Neural progenitor cell (in vitro differentiated cells): ENCODE results near the gene LRRC7. TPM values are rescaled to one million over a fixed set of nuclear protein-coding genes. Genes with fewer than 3 reads are reported as not detected.

Source experiments
- DNase-seq: peaks from one replicate; pipeline ENCODE4 v3.0.0-alpha.2; 2016; ENCODE audit warnings: low spot score
- H2AFZ ChIP-seq: fragments of 200-600 bp; sonication (generic); replicated peaks from 2 replicates; pipeline ENCODE4 v1.6.1; 2016; ENCODE audit warnings: antibody characterized with exemption
- H3F3A ChIP-seq: fragments of 200-600 bp; sonication (generic); 2 replicates; pipeline ENCODE4 v1.6.1; 2016; ENCODE audit warnings: antibody characterized with exemption, low read depth
- H3K27ac ChIP-seq: fragments of 200-600 bp; sonication (generic); 2 replicates; pipeline ENCODE4 v1.5.1; 2016; ENCODE audit warnings: mild to moderate bottlenecking
- H3K27me3 ChIP-seq: fragments of 200-600 bp; sonication (generic); 2 replicates; pipeline ENCODE4 v1.6.1; 2016; ENCODE audit warnings: mild to moderate bottlenecking, moderate library complexity
- H3K36me3 ChIP-seq: fragments of 200-600 bp; sonication (generic); 2 replicates; pipeline ENCODE4 v1.5.1; 2016
- H3K4me1 ChIP-seq: fragments of 200-600 bp; sonication (generic); 2 replicates; pipeline ENCODE4 v1.6.1; 2016; ENCODE audit warnings: mixed run types
- H3K4me2 ChIP-seq: fragments of 200-600 bp; sonication (generic); 2 replicates; pipeline ENCODE4 v1.6.1; 2016
- H3K4me3 ChIP-seq: fragments of 200-600 bp; sonication (generic); 2 replicates; pipeline ENCODE4 v1.5.1; 2016
- H3K79me2 ChIP-seq: fragments of 200-600 bp; sonication (generic); 2 replicates; pipeline ENCODE4 v1.6.1; 2016; ENCODE audit warnings: low read depth
- H3K9ac ChIP-seq: fragments of 200-600 bp; sonication (generic); 2 replicates; pipeline ENCODE4 v1.6.1; 2016
- H3K9me3 ChIP-seq: fragments of 200-600 bp; sonication (generic); 2 replicates; pipeline ENCODE4 v1.5.1; 2016; ENCODE audit warnings: low read depth
- H4K20me1 ChIP-seq: fragments of 200-600 bp; sonication (generic); 2 replicates; pipeline ENCODE4 v1.6.1; 2016; ENCODE audit warnings: low read depth
- H3K27ac Mint-ChIP-seq: 3 replicates; pipeline ENCODE4 v1.8.0; 2021; ENCODE audit warnings: mixed read lengths
- H3K27me3 Mint-ChIP-seq: 2 replicates; pipeline ENCODE4 v1.8.0; 2022; ENCODE audit warnings: low read depth, mild to moderate bottlenecking, inconsistent platforms, moderate library complexity, mixed read lengths; ENCODE audit not compliant: insufficient read depth
- H3K36me3 Mint-ChIP-seq: 3 replicates; pipeline ENCODE4 v1.8.0; 2021; ENCODE audit warnings: mixed read lengths
- H3K4me1 Mint-ChIP-seq: 3 replicates; pipeline ENCODE4 v1.8.0; 2021; ENCODE audit warnings: mixed read lengths
- H3K4me3 Mint-ChIP-seq: 3 replicates; pipeline ENCODE4 v1.8.0; 2021; ENCODE audit warnings: mild to moderate bottlenecking, moderate library complexity, mixed read lengths
- H3K9me3 Mint-ChIP-seq: 3 replicates; pipeline ENCODE4 v1.8.0; 2020; ENCODE audit warnings: mixed read lengths
- CTCF ChIP-seq: fragments of 200-600 bp; sonication (generic); IDR thresholded peaks from 2 replicates; pipeline ENCODE4 v1.5.1; 2017; ENCODE audit warnings: antibody characterized with exemption, mild to moderate bottlenecking
- EZH2 ChIP-seq: fragments of 200-600 bp; sonication (generic); IDR thresholded peaks from 2 replicates; pipeline ENCODE4 v1.6.1; 2017; ENCODE audit warnings: antibody characterized with exemption, mild to moderate bottlenecking, moderate library complexity
- EZH2phosphoT487 ChIP-seq: fragments of 200-600 bp; sonication (generic); IDR thresholded peaks from 2 replicates; pipeline ENCODE4 v1.6.1; 2017; ENCODE audit warnings: antibody characterized with exemption
- total RNA-seq: library from RNA; depleted of rRNA; stranded (reverse); fragments of >200 nt; gene quantifications from 2 replicates; pipeline ENCODE4 v1.2.3, GENCODE V29; 2015; ENCODE audit warnings: low replicate concordance

LRRC7 gene
- total RNA-seq, 1 donor from 2014 or later = not detected

- H4K20me1 ChIP-seq = no peaks in the 10 kb centered on the region
- H3K4me2 ChIP-seq = no peak overlapping the region
- Mint-ChIP-seq H3K4me1 (peaks cover 8% of the 10 kb centered on the region), H3K4me3 (no peak overlapping the region), H3K27ac (no peak overlapping the region), H3K36me3 (no peaks in the 10 kb centered on the region), H3K27me3 (no peaks in the 10 kb centered on the region), H3K9me3 (no peaks in the 10 kb centered on the region)
- DNase-seq = no peak
- H2AFZ ChIP-seq = no peak overlapping the region
- no peaks in the 10 kb centered on the region for H3K9me3 ChIP-seq
- H3K27ac ChIP-seq = no peak overlapping the region
- no peaks in the 10 kb centered on the region for H3K4me1 ChIP-seq
- no peaks in the 10 kb centered on the region for H3F3A ChIP-seq
- H3K4me3 ChIP-seq = no peak overlapping the region
- H3K36me3 ChIP-seq = no peaks in the 10 kb centered on the region
- H3K79me2 ChIP-seq = no peaks in the 10 kb centered on the region
- H3K27me3 ChIP-seq = no peaks in the 10 kb centered on the region
- no peak overlapping the region for H3K9ac ChIP-seq
- TF ChIP-seq CTCF (no peak), EZH2 (no peak), EZH2phosphoT487 (no peak)
These were observed 440.9 kb downstream of the LRRC7 start for GRCh38 chr1:70008660-70009059.

- H3K27me3 ChIP-seq = no peaks in the 10 kb centered on the region
- no peak for DNase-seq
- no peak overlapping the region for H2AFZ ChIP-seq
- no peaks in the 10 kb centered on the region for H3K4me1 Mint-ChIP-seq
- H3K27me3 Mint-ChIP-seq = peaks cover 2% of the 10 kb centered on the region
- no peaks in the 10 kb centered on the region for H4K20me1 ChIP-seq
- H3F3A ChIP-seq = no peaks in the 10 kb centered on the region
- no peaks in the 10 kb centered on the region for H3K36me3 ChIP-seq
- H3K4me2 ChIP-seq = no peak overlapping the region
- H3K4me3 Mint-ChIP-seq = no peak overlapping the region
- H3K36me3 Mint-ChIP-seq = no peaks in the 10 kb centered on the region
- no peak overlapping the region for H3K9ac ChIP-seq
- H3K4me1 ChIP-seq = no peaks in the 10 kb centered on the region
- H3K27ac ChIP-seq = no peak overlapping the region
- no peaks in the 10 kb centered on the region for H3K9me3 Mint-ChIP-seq
- no peaks in the 10 kb centered on the region for H3K79me2 ChIP-seq
- H3K27ac Mint-ChIP-seq = no peak overlapping the region
- TF ChIP-seq EZH2 (no peak), CTCF (no peak), EZH2phosphoT487 (no peak)
- H3K9me3 ChIP-seq = no peaks in the 10 kb centered on the region
- no peak overlapping the region for H3K4me3 ChIP-seq
These were observed 450.0 kb downstream of the LRRC7 start for GRCh38 chr1:70017770-70018169.

- H3K4me3 Mint-ChIP-seq = no peak overlapping the region
- Histone ChIP-seq H4K20me1 (no peaks in the 10 kb centered on the region), H3K27me3 (no peaks in the 10 kb centered on the region), H3K4me1 (no peaks in the 10 kb centered on the region), H3K9me3 (no peaks in the 10 kb centered on the region), H3K79me2 (no peaks in the 10 kb centered on the region), H3K9ac (no peak overlapping the region), H3K27ac (no peak overlapping the region), H3F3A (no peaks in the 10 kb centered on the region), H3K4me2 (no peak overlapping the region), H2AFZ (no peak overlapping the region), H3K36me3 (no peaks in the 10 kb centered on the region), H3K4me3 (no peak overlapping the region)
- no peaks in the 10 kb centered on the region for H3K9me3 Mint-ChIP-seq
- no peak for TF ChIP-seq CTCF
- TF ChIP-seq EZH2phosphoT487 = no peak
- TF ChIP-seq EZH2 = no peak
- no peak for DNase-seq
- no peaks in the 10 kb centered on the region for H3K4me1 Mint-ChIP-seq
- peaks cover 2% of the 10 kb centered on the region for H3K27me3 Mint-ChIP-seq
- H3K36me3 Mint-ChIP-seq = no peaks in the 10 kb centered on the region
- no peak overlapping the region for H3K27ac Mint-ChIP-seq
These were observed 456.6 kb downstream of the LRRC7 start for GRCh38 chr1:70024272-70024671.
